ENCODE results near the gene SEMA4G.
A peak's percentile ranks its signal among the peaks of the same experiment; 100 is the strongest.

SEMA4G gene

GRCh38 chr10:100988166-100988565 lies 18.9 kb downstream of the SEMA4G start:
- no peak for DNase-seq

GRCh38 chr10:100989088-100989487 lies 19.8 kb downstream of the SEMA4G start:
- no peak for DNase-seq

- DNase-seq, result no peak
Measured at GRCh38 chr10:100993986-100994708, 24.8 kb downstream of the SEMA4G start.

GRCh38 chr10:100995181-100995580 lies 25.9 kb downstream of the SEMA4G start:
- no peak for DNase-seq

GRCh38 chr10:100996678-100997359 lies 27.5 kb downstream of the SEMA4G start:
- no peak for DNase-seq

GRCh38 chr10:100997360-100998182 lies 28.3 kb downstream of the SEMA4G start:
- DNase-seq, result peak; percentile 69

- DNase-seq, result peak; percentile 48
Measured at GRCh38 chr10:100998183-100998990, 29.1 kb downstream of the SEMA4G start.

- peak; percentile 69 for DNase-seq
Measured at GRCh38 chr10:100998991-100999741, 29.9 kb downstream of the SEMA4G start.

- no peak for DNase-seq
Measured at GRCh38 chr10:100999742-101000126, 30.4 kb downstream of the SEMA4G start, which contains the start of gene LZTS2. TSS of gene LZTS2 (plus strand) at chr10:100999808. CDS start at chr10:101002539, 2,731 bp downstream.

- DNase-seq, result no peak
Measured at GRCh38 chr10:101000127-101000914, 31.0 kb downstream of the SEMA4G start.

GRCh38 chr10:101000915-101001658 lies 31.8 kb downstream of the SEMA4G start:
- DNase-seq, result peak; percentile 63

GRCh38 chr10:101001659-101002035 lies 32.3 kb downstream of the SEMA4G start:
- no peak for DNase-seq

- no peak for DNase-seq
Measured at GRCh38 chr10:101002456-101002855, 33.2 kb downstream of the SEMA4G start.

- DNase-seq, result no peak
Measured at GRCh38 chr10:101003639-101004206, 34.4 kb downstream of the SEMA4G start.

GRCh38 chr10:101005361-101005760 lies 36.1 kb downstream of the SEMA4G start:
- no peak for DNase-seq

GRCh38 chr10:101005869-101006567 lies 36.7 kb downstream of the SEMA4G start:
- DNase-seq, result no peak

- no peak for DNase-seq
Measured at GRCh38 chr10:101006593-101007098, 37.3 kb downstream of the SEMA4G start.

- no peak for DNase-seq
Measured at GRCh38 chr10:101007099-101007711, 37.9 kb downstream of the SEMA4G start.

All from inflammatory macrophage treated with lipopolysaccharide for 4 hours (primary cell).